ENCODE data around the gene ZNF281. TPM values are rescaled to one million over a fixed set of nuclear protein-coding genes. Genes with fewer than 3 reads are reported as not detected.

Gene ZNF281
- total and polyA plus RNA-seq, 2 of the 4 experiments (the other 2 are of a cell fraction): 7.0 to 37.5 TPM

- Histone ChIP-seq H2BK5ac (ENCODE audit: low read depth, low read length, poor library complexity, severe bottlenecking) (peak overlapping the region; percentile 96), H3K27ac (ENCODE audit: insufficient read depth, low read length) (no peak overlapping the region), H3K4me2 (ENCODE audit: low read depth, low read length) (no peak overlapping the region), H4K8ac (ENCODE audit: low read depth in 2 of 2, low read length in 2 of 2) (peak overlapping the region in 1 of 2 experiments; percentile 61; a peak in 2 of 4 replicates), H2BK15ac (ENCODE audit: low read depth, low read length) (peak overlapping the region; percentile 93; the same call in 2 of the 3 replicates), H3K9ac (ENCODE audit: low read depth, low read length) (no peak overlapping the region), H3K4ac (ENCODE audit: low read depth, low read length) (peak overlapping the region; percentile 36; the same call in 1 of the 2 replicates), H4K91ac (ENCODE audit: insufficient read depth, low read depth, low read length) (no peak overlapping the region; the same call in 1 of the 2 replicates), H3K14ac (replicated peaks; ENCODE audit: low read depth, low read length) (no peak overlapping the region; the same call in 1 of the 2 replicates), H3K4me3 (ENCODE audit: insufficient read depth, low read depth, low read length) (no peak overlapping the region), H3K18ac (ENCODE audit: low read depth, low read length) (peak overlapping the region; percentile 63; the same call in 1 of the 2 replicates), H3K9me3 (ENCODE audit: control insufficient read depth, insufficient read depth, low read length) (no peaks in the 10 kb centered on the region), H2AK9ac (replicated peaks; ENCODE audit: low read depth, low read length, poor library complexity) (no peak overlapping the region), H2AFZ (replicated peaks; ENCODE audit: low read length, poor library complexity) (no peak overlapping the region), H3K79me1 (ENCODE audit: low read depth in 1 of 2, low read length in 2 of 2) (peaks cover 0 to 9% of the 10 kb centered on the region in 2 experiments; a peak in 1 of 4 replicates), H3K9me1 (ENCODE audit: insufficient read depth, low read length) (peaks cover 6% of the 10 kb centered on the region), H4K5ac (ENCODE audit: low read depth, low read length) (peak overlapping the region; percentile 10; the same call in 1 of the 2 replicates), H3K36me3 (ENCODE audit: control insufficient read depth, insufficient read depth, low read length) (no peaks in the 10 kb centered on the region), H2BK120ac (ENCODE audit: low read depth, low read length) (peak overlapping the region; percentile 90; the same call in 1 of the 2 replicates), H3K23ac (ENCODE audit: low read depth, low read length) (no peak overlapping the region), H2AK5ac (ENCODE audit: low read depth, low read length) (no peak overlapping the region), H3K4me1 (ENCODE audit: control insufficient read depth, insufficient read depth, low read length) (peaks cover 4% of the 10 kb centered on the region), H3K27me3 (ENCODE audit: control insufficient read depth, insufficient read depth, low read length) (no peaks in the 10 kb centered on the region), H4K20me1 (ENCODE audit: insufficient read depth, low read length) (no peaks in the 10 kb centered on the region), H2BK20ac (ENCODE audit: low read depth, low read length) (peak overlapping the region; percentile 24; the same call in 1 of the 2 replicates), H3K56ac (ENCODE audit: extremely low read depth, insufficient read depth, low read length) (no peak overlapping the region)
- POLR2A ChIA-PET (ENCODE audit: unreplicated experiment): no interaction called here
- intact Hi-C loops (cut with micrococcal nuclease): no loop called here
- TF ChIP-seq POLR2A (IDR thresholded peaks at IDR 0.05; ENCODE audit: low read depth, low read length) (no peak), NFE2L2 (IDR thresholded peaks at IDR 0.05; ENCODE audit: low read depth, low read length) (no peak), SMC3 (IDR thresholded peaks at IDR 0.05; ENCODE audit: low read depth, low read length) (no peak), CTCF (conservative IDR thresholded peaks at IDR 0.05; ENCODE audit: low read depth, low read length) (no peak), RAD21 (IDR thresholded peaks at IDR 0.05; ENCODE audit: low read length) (no peak), MAFK (IDR thresholded peaks at IDR 0.05; ENCODE audit: low read depth, low read length) (peak; percentile 39)
- no TSS peak for BruUV-seq (replicated peaks)
- in situ Hi-C loops (cut with MboI; ENCODE audit: low sequenced_read_pairs): no loop called here
- CTCF ChIA-PET: interaction anchor here (0.6 kb wide), 1 partner anchor 10 kb away, joined by 3 read pairs; no protein-coding TSS in a partner anchor
- no peak for ATAC-seq (ENCODE audit: low read depth)
- DNase-seq: no peak
- no CpG with 5 or more reads among the region's 1 CpG for WGBS, 2 experiments (ENCODE audit: extremely low coverage in 2 of 2, insufficient read length in 1 of 2)
- dilution Hi-C loops (cut with HindIII; ENCODE audit: low sequenced_read_pairs, unreplicated experiment): no loop called here
These were observed 31.7 kb downstream of the ZNF281 start for GRCh38 chr1:200378096-200378495.
